Mesenteric fat pad (tissue), 1 donor: Measurements from ENCODE around the gene SEZ6L. TPM values are rescaled to one million over a fixed set of nuclear protein-coding genes. Genes with fewer than 3 reads are reported as not detected.

Experiments used
- DNase-seq: peaks from one replicate; pipeline ENCODE4 v3.0.0-alpha.2; 2020; ENCODE audit warnings: low spot score
- long read RNA-seq: library from polyadenylated mRNA; unstranded; transcript quantifications from one replicate; pipeline ENCODE4 v2.0.0, GENCODE V29; 2020
- total RNA-seq: library from RNA; stranded (reverse); fragmentation: NEBNext Ultra II Directional; extraction: Animal tissue kit (Norgen Biotek cat#: 25700); gene quantifications from one replicate; pipeline ENCODE4 v1.2.1, GENCODE V29; 2021
- donor health status: DM: yes; HTN: yes; CAD: no.

The SEZ6L gene
- not detected for total RNA-seq
- long read RNA-seq = 0 reads

DNA sequence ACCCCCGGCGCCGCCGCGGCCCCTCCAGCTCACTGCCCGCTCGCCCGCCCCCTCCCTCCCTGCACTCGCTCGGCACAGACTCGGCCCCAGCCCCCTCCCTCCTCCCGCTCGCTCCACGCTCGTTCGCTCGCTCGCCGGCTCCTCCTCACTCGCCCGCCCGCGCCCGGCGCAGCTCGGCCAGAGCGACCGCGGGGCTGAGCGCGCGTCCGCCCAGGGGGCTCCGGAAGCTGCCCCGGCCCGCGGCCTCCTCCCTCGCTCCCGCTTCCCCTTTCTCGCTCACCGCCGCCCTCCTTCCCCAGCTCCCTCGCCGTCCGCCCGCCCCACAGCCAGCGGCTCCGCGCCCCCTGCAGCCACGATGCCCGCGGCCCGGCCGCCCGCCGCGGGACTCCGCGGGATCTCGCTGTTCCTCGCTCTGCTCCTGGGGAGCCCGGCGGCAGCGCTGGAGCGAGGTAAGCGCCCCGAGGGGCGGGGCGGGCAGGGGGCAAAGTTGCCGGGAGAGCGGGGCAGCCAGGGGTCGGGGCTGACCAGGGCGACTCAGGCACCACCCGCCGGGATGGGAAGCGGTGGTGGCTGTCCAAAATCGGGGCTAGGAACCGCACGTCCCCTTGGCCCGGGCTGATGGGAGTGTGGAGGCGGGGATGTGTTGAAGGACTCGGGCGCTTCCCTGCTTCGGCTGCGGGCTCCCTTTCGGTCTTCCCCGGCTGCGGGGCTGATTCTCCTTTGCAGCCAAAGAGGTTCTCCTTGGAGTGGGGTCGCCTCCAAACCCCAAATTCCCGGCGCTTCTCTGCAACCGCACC is at the start of gene SEZ6L:
Gene SEZ6L (plus strand): TSS at position 148 of the 797 bp plus-strand sequence. CDS start 208 bp downstream, at position 356.
- no peak for DNase-seq

DNA sequence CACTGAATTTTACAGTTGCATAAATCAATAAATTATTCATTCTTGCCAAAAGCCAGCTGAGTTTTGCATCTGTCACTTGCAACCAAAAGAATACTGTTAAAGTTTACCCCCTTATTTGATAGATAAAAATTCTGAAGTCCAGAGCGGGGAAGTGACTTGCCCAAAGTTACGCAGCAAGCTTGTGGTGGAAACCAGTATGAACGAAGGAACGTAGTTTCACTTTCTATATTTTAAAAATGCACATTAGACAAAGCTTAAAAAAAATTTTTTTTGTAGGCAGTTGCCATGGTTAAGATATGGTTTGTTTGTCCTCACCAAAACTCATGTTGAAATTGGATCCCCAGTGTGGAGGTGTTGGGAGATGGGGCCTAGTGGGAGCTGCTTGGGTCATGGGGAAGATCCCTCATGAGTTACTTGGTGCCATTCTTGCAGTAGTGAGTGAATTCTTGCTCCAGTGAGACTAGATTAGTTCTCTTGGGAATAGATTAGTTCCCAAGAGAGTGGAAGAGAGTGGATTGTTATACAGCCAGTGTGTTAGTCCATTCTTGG is 46.3 kb upstream of the SEZ6L start:
- DNase-seq = no peak

DNA sequence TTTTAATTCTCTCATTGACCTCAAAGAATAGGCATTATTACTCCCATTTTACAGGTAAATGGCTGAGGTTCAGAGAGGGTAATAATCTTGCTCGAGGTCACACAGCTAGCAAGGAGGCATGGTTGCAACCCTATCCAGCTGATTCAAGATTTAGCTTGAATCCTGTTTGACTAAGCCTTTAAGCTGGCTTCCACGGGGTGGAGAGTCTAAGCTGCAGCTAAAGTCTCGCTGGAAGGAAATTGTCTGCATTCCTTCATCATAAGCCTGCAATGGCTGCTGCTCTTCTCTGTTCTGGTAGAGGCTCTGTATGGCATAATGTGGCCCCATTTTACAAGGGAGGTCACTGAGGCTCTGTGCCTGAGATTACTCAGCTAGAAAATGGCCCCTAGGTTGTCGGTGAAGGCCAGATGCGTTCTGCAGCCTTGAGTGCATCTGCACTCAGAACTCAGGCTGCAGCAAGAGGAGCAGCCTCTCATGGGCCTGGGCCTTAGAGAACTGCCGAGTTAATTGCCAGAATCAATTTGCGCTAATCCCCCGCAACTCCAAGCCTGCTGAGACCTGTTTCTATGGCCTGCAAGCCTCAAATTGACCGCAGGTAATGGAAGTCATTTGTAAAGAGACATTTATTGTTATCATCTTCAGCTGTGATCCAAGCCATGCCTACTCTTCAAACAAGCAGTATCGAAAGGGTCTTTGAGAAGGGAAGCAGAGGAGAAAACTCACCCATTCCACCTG is 44.1 kb upstream of the SEZ6L start:
- DNase-seq = no peak

DNA sequence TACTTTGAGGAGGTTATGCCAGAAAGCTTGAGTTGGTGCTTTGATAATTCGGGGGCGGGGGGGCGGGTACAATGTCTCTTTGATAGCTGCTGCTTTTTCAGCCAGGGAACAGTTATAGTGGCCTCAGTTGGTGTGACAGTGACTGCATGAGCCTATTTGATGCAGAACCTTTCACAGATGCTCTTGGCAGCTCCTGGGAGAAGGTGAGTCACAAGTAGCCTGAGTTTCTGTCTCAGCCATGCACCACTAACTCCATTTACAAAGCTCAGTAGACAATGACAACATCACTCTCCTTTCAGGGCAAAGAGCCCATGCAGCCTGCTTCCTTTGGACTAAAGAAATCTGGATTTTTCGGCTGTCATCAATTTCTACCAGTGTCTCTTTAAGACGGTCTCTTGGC is 42.1 kb upstream of the SEZ6L start:
- no peak for DNase-seq

DNA sequence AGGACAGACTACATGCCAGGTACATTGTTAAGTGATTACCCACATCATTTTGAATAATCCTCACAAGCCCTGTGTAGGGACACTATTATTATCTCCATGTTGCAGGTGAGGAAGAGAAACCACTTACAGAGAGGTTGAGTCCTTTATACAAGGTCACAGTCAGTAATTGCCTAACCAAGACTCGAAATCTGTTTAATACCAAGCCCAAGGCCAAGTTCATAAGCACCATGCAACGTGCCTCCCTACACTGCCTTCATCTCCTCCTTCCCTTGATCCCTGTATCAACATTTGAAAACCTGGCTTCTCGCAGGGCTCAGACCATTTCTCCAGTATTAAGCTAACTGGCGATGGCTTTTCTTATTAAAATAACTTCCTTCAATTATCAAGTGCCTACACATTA is 41.7 kb upstream of the SEZ6L start:
- no peak for DNase-seq

DNA sequence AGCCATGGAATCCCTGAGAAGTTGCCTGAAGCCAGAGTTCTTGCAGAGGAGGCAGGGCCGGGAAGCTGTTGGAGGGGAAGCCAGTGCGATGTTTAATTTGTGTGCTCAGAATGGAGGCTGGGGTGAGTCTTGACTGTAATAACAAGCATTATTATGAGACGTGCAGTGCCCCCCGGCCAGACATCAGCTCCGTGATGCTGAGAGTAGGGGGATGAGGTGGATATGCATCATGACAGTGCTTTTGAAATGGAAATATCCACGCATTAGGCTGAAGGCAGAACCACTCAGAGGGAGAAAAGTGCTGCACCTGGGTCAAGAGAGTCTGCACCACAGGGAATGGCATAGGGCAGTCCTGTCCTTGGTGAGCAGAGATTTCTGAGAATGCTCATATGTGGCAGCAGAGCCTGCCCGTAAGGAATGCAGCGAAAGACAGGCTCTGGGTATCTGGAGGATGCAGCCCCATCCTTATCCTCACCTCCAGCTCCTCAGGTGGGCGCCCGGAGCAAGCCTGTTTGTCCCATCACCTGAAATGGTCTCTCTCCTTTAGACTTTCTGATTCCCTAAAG is 37.6 kb upstream of the SEZ6L start:
- DNase-seq = no peak

DNA sequence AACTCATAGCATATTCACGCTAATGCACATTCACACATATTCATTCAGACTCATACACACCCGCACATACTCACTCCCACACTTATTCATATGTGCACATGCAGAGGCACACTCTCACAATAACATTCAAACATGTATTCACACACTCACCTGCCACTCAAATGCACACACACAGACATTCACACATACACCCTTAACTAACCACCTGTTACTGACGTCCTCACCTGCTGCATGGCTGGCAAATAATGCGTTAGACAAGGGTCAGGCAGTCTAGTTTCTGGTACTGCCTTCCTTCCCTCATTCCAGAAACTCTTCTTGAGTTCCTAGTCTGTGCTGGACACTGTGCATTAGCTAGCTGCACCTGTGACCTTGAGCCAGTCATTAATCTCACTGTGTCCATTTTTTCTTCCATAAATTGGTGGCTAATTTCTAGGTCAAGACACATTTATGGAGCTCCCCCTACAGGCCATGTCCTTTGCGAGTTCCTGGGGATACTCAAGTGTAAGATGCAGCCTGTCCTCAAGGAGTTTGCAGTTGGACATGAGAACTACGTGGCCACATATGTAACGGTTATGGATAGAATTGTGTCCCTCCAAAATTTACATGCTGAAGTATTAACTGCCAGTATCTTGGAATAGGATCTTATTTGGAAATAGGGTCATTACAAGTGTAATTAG is 34.5 kb upstream of the SEZ6L start:
- no peak for DNase-seq

DNA sequence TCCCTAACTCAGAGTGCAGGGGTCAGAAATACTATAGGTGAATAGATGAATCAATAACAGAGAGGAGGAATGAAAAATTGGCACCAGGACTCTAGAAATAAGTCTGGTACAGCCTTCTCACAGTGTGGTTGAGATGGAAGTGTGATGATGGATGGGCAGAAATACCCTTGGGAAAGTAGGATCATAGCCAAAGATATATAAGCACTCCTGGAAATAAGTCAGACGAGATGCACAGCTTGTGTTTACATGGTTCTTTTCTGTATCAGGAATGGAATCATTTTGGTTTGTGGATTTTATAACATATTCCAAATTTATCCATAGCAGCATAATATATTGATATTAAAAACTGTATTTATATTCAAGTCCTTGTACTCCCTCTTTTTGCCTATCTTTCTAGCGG is 33.5 kb upstream of the SEZ6L start:
- no peak for DNase-seq

DNA sequence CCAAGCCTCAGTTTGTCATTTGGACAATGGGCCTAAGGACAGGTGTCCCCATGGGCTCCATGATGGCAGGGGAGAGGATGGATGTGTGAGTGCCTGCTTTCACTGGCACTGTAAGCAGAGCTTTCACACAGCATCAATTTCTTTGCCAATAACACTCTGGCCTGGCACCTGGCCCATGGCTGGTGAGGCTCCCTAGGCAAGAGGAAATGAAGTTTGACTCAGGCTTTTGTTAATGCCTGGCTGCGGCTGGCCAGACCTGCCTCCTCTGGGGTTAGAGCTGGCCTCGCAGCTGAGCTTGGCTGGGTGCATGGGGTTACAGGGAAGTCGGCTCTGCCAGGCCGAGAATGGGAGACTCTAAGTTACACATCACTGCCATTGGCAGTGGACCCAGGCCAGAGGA is 30.0 kb upstream of the SEZ6L start:
- DNase-seq = no peak

DNA sequence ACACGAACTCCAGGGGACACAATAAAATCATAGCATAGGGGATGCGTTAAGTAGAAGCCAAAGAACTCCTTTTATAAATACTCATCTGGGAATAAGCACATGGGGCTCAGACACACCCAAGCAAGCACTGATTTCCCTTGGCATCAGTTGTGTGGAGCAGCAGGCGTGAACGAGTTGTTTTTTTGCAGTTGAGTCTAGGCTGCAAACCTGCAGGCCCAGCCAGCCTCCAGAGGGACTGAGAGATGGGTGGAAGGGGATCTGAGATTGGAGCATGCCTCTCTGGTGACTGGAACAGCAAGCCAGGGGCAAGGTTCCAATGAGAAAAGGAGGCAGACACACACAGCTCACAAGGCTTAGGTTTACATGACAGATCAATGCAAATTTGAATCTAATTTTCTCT is 27.4 kb upstream of the SEZ6L start:
- DNase-seq = no peak

DNA sequence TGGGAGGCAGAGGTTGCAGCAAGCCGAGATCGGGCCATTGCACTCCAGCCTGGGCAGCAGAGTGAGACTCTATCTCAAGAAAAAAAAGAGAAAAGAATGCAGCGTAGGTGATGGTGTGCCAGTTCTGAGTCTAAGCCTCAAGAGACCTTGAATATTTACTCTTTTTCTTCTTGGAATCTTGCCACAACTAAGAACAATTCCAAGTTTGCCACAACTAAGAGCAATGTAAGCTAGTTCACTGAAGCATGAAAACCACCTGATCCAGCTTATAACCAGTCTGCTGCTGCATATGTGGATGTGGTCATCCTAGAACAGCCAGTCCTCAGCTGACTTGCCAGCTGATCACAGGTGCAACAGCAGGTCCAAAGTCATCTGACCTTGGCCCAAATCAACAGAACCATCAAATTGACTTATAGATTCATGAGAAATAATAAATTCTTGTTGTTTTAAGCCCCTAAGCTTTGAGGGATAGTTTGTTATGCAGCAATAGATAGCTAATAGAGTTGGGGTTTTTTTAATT is 25.4 kb upstream of the SEZ6L start:
- DNase-seq = no peak

DNA sequence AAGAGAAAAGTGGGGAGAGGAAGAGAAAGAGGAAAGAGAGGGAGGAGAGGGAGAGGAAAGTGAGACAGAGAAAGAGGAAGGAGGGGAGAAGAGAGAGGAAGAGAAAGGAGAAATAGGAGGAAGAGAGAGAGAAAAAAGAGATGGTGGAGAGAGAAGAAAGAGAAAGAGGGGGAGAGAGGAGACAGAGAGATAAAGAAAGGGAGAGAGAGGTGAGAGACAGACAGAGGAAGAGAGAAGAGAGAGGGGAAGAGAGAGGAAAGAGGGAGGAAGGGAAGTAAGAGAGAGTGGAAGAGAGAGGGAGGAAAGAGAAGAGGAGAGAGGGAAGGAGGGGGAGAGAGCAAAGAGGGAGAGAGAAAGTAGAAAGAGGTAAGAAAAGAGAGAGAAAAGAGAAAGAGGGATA is 9.4 kb upstream of the SEZ6L start:
- DNase-seq = no peak

DNA sequence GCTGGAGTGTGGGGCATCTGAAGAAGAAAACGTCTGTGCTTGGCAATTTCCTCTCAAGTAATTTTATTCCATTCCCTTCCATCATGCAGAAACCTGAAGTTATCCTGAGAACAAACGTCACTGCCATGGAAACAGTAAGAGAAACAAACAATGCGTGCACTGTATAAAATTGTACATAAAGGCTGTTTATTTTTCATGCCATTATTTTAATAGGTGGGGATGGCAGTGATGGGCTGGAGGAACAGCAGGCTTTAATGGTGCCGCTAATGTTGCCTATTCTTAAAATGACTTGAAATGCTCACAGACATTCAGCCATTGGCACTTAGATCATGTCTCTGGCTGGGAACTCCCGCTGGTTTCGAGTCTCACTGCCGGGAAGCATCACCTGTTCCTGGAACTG is 7.5 kb upstream of the SEZ6L start:
- no peak for DNase-seq

DNA sequence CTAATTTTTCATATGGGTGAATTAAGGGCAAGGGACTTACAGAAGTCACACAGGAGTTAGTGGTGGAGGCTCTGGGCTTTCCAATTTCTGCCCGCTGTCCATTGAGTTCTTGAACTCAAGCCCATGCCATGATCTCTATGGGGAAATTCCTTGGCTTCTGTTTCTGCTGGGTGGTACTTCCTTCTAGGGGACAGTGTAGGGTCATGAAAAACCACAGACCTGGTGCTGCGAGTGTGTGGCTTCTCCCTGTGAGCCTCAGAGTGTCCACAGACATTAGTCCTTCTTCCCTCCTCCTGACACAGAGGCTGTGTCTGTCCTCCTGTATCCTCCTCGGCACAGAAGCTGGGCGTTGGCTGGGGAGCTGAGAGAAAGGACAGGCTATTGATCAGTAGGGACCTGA is 6.3 kb upstream of the SEZ6L start:
- no peak for DNase-seq

DNA sequence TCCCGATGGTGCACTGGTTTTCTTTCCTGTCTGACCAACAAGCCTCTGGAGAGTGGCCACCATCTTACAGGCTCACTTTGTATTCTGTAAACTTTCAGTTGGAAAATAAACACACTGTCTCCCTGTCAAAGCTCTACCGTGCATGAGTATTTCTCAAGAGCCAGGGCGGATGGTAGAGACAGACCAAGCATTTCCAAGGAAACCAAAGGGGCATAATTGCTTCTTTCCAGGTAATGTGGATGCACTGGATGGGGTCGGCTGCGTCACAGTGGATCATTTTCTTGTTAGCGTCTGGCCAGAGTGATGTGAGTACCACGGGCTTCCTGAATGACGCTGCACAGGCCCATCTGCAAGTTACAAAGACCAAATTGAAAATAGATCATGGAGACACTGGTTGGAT is 5.1 kb upstream of the SEZ6L start:
- no peak for DNase-seq

DNA sequence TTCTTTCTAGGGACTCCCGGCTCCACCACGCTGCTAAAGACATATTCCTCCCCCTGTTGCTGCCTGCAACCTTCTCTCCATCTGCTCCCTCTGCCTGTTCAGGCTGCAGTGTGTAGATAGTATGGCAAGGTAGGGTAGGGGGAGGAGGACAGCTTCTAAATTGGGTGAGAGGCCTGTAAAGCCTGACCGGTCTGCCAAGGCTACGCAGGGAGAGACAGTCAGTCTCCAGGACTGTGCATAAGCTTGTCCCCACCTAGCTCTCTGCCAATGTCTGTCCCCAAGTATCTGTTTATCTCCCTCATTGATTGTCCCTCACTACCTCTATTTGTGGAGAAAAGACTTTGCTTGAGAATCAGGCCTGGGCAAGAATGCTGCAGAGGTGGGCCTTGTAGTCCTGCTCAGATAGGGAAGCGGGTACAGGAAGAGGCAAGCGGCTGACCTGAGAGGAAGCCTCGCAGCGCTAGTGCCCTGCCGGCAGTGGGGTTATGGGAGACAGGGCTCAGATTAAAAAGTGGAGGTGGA is 871 bp upstream of the SEZ6L start:
- no peak for DNase-seq

DNA sequence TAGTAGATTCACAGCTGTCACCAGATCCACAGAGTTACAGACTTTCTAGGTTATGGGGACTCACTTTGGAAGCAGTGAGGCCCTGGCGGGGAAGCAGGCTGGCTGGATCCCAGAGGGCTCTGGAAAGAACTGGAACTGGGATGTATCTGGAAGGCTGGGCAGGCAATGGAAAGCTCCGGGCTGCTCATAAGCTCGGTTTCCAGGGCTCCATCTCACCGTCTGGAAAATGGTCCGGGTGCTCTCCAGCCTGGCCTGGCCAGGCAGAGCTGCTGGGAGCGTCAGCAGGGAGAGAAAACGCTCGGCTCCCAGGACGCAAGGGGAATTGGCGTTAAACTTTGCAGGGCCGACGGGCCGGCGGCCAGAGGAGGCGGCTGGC is 335 bp upstream of the SEZ6L start:
- DNase-seq = no peak

DNA sequence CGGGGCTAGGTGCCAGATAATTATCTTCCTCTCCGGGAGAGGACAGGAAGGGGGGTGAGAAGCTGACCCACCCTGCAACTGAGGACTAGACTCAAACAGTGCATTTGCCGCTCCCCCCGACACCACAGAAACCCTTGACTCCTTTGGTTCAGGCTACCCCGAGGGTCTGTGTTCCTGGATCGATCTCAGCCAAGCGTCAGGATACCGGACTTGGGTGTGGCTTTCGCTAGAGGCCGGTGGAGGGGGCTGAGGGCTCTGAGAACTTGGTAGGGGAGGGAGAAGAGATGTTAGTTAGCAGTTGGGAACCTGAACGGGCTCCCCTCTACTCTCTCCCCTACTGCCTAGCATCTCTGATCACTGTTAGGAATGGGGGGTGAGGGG is 840 bp downstream of the SEZ6L start:
- DNase-seq = no peak

DNA sequence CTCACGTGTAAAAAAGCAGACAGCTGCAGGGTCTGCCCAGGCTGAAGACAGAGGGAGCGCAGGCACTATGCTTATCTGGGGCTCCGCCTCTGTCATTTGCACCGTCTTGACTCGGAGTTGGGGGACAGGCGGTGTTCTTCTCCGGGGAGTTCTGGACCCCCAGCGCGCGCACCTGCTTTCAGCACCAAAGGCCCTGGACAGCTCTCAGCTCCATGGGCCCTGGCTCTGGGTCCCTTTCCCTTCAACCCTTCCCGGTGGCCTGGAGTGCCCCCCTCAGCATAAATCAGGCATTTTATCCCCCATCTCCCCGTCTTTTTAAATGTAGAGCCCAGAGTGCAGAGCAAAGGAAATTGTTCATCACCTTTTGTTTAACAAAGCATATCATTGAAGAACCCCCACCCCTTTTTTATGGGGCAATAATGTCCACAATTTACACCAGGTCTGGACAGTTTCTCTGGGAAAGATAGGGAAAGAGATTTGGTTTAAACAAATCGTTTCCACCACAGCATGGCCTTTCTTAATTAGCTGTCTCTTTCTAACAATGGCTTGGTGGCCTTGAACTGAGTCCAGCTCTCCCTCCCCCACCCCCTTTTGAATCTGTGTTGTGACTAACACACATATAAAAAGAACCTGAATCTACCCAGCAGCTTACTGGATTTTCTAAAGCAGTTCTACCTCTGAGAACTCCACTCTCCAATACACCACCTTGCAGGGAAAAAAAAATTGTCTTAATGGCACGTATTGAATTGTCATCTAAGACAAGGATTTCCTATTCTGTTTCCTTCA is 1.7 kb downstream of the SEZ6L start:
- no peak for DNase-seq

DNA sequence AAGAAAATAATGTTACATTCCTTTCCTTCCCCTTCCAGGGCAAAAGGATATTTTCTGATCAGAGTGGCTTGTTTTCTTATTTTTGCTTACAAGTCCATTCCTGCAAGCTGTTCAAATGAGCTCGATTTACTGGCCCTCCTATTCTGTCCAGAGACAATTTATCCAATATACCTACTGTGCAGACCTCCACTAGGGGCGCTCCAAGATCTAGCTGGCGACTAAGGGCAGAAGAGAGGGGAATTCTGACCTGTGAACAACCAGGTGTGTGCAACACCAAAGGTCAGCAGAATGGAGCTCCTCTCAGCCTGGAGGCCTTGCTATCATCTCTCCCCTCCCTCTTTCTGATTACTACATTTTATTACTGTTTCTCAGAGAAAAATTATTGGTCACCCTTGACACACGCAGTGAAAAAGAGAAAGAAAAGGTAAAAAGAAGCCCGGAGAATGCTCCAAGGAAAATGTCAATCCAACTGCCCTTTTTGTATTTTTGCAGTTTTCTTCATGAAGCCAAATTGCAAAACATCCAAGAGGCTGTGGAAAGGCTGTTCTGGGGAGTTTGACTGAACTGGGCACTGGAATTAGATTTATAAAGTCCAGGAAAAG is 3.2 kb downstream of the SEZ6L start:
- no peak for DNase-seq
